ENCODE results near the gene ANGPT4.

The ANGPT4 gene, protein sequence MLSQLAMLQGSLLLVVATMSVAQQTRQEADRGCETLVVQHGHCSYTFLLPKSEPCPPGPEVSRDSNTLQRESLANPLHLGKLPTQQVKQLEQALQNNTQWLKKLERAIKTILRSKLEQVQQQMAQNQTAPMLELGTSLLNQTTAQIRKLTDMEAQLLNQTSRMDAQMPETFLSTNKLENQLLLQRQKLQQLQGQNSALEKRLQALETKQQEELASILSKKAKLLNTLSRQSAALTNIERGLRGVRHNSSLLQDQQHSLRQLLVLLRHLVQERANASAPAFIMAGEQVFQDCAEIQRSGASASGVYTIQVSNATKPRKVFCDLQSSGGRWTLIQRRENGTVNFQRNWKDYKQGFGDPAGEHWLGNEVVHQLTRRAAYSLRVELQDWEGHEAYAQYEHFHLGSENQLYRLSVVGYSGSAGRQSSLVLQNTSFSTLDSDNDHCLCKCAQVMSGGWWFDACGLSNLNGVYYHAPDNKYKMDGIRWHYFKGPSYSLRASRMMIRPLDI

DNA sequence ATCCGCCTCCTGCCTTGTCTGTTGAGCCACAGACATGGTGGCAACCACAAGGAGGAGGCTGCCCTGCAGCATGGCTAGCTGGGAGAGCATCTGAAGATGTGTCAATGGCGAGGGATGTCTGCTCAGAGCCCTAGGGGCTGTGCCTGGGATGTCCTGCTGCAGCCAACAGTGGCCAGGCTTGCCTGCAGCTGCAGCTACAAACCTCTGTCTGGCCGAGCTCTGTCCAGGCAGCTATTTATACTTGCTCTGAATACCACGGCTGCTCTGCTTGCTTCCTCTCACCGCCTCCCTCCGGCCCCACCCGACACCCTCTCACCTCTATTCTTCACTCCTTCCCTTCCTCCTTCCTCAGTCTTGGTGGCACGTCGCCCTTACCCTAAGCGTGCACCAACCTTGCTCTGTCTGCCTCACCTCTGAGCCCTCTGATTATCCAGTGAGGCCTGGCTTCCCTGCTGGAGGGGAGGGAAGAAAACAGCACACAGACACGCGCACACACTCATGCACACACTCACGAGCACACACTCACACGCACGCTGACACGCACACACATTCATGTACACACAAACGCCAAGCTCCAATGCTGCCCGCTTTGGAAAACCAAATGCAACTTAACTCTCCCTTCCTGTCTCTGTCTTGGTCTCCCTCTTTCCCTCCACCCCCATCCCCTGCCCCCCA lies at the start of gene ANGPT4:
Gene ANGPT4, minus strand, starts transcription at position 210 of the 675 bp plus-strand sequence. Its CDS starts 120 bp downstream, at position 90.
- DNase-seq (ENCODE audit: low read depth): no peak
- no peak within 1 kb of the TSS for H3K4me3 ChIP-seq (ENCODE audit: low read depth, low read length)

DNA sequence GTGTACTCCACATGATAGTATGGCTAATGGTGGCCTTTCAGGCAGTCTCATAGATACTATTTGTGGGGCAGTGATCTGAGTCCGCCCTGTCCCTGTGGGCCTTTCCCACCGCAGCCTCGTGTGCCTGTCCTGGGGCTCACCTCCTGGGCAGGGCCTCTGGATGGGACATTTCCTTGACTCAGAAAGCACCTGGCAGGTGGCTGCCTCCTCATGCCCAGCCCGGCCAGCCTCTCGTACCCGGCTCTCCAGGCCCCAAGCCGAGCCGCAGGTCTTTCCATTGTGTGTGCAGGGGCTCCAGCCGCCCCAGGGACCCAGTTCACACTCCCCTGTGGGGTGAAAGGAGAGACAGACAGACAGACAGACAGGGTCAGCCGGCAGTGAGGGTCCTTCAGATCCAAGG lies 47.7 kb upstream of the ANGPT4 start:
- DNase-seq (ENCODE audit: low read depth): no peak

DNA sequence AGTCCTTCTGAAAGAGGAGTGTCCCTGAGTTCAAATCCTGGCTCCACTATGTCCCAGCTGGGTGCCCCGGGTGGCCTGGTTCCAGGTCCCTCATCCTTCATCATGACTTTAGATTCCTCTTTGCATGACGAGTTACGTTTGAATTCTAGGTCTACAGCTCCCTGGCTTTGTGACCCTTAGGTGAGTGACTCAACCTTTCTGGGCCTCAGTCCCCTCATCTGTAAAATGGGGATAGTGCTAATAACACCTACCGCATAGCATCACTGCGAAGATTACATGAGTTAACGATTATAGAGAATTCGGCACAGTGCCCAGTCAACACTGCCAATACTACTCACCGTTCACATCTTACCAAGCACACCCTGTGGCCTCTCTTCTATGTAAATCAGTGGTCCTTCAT lies 46.5 kb upstream of the ANGPT4 start:
- no peak for DNase-seq (ENCODE audit: low read depth)

More for the DNA sequence above, 47.7 kb upstream of the ANGPT4 start:
- H3K4me3 ChIP-seq (ENCODE audit: low read depth, low read length): no peak overlapping the region

DNA sequence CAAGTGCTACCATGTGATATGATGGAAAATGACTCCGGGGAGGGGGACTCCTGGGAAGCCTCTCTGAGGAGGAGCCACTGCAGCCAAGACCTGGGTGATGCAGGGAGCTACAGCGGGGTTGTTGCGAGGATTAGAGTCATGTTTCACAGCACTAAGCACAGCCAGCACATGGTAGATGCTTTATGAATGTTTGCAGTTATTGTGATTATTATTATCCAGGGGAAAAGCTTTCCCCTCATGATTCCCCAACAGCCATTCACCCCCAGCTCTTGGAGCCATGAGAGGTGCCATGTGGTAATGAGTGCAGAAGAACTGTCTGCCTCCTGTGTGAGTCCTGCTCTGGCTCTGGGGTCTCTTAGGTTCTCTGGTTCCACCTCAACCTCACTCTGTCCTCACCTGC lies 46.1 kb upstream of the ANGPT4 start:
- DNase-seq (ENCODE audit: low read depth): no peak
- no peak overlapping the region for H3K4me3 ChIP-seq (ENCODE audit: low read depth, low read length)

More for the DNA sequence above, 46.5 kb upstream of the ANGPT4 start:
- H3K4me3 ChIP-seq (ENCODE audit: low read depth, low read length): no peak overlapping the region

DNA sequence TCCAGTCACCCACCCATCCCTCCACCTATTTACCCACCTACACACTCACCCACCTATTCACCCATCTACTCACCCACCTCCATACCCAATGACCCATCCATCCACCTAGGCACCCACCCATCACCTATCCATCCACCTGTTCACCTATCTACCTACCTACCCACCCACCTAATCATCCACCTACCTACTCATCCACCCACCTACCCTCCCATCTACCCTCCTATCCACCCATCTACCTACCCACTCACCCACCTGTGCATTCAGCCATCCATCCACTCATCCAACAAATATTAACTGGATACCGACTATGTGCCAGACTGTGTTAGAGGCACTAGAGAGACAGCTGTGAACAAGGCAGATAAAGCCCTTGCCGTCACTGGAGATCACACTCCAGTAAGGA lies 45.6 kb upstream of the ANGPT4 start:
- no peak overlapping the region for H3K4me3 ChIP-seq (ENCODE audit: low read depth, low read length)
- DNase-seq (ENCODE audit: low read depth): no peak

DNA sequence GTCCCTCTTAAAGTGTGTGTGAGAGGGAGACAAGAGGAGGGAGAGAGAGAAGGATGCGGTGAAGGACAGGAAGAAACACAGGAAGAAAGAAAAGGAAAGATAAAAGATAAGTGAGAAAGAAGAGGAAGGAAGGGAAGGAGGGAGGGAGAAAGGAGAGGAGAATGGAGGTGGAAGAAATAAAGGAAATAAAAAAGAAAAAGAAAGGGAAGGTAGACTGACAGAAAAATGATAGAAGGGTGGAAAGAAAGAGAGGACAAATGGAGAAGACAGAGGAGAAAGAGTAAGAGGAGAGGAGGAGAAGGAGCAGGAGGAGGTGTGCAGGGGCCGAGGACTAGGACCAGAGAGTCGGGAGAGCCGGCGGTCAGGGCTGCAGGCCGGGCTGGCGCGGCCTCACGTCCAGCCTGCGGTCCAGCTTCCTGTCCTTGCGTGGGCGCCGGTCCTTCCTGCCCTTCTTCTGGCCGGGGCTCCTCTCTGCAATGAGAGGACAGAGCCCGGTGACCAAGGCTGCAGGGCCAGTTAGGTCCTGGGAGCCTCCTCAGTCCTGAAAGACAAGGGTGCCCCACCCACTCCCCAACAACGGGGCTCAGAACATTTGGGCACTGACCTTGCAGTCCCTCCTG lies 44.0 kb upstream of the ANGPT4 start:
- H3K4me3 ChIP-seq (ENCODE audit: low read depth, low read length): no peak overlapping the region

DNA sequence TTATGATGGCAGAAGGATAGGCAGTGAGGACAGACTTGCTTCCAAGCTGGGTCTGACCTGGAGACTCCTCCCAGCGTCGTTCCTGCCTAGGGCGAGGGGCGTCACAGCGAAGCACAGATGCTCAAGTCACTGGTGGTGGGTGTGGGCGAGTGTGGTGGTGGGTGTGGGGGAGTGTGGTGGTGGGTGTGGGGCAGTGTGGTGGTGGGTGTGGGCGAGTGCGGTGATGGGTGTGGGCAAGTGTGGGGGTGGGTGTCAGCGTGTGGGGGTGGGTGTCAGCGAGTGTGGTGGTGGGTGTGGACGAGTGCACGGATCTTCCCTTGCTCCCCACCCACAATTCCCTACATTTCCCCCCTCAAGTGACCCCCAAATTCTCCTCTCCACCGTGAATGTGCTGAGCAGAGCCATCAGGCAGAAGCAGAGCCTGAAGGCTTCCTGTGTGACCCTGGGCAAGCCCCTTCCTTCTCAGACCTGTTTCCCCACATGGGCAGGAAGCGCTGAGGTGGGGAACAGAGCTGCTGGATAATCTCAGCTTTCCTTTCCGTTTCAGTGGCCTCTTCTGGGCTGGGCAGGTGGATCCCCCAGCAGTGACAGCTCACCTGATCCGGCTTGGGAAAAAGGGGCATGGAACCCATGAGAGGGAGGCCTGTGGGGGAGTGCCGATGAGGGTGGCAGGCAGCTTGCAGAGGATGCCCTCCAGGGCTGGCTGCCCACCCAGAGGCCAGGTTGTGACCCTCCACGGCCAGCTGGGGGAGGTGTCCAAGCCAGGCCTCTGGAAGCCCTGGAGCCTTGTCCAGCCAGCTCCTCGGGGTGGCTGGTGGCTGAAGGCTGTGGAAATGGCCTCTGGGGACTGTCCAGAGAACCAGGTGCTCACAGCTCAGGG lies 43.0 kb upstream of the ANGPT4 start:
- DNase-seq (ENCODE audit: low read depth): no peak
- H3K4me3 ChIP-seq (ENCODE audit: low read depth, low read length): no peak overlapping the region

More for the DNA sequence above, 44.0 kb upstream of the ANGPT4 start:
- no peak for DNase-seq (ENCODE audit: low read depth)

DNA sequence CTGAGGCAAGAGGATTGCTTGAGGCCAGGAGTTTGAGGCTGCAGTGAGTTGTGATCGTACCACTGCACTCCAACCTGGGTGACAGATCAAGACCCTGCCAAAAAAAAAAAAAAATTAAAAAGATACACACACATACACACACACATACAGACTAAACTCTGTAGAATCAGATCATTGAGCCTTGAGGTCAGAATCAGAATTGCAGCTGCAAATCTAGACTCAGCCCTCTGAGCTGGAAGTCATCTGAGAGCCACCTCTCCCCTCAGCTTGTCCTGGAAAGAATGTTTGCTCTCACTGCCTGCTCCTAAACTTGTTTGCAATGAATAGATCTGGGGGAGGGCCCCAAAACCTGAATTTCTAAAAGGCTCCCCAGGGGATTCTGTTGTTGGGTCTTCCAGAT lies 41.4 kb upstream of the ANGPT4 start:
- no peak for DNase-seq (ENCODE audit: low read depth)

DNA sequence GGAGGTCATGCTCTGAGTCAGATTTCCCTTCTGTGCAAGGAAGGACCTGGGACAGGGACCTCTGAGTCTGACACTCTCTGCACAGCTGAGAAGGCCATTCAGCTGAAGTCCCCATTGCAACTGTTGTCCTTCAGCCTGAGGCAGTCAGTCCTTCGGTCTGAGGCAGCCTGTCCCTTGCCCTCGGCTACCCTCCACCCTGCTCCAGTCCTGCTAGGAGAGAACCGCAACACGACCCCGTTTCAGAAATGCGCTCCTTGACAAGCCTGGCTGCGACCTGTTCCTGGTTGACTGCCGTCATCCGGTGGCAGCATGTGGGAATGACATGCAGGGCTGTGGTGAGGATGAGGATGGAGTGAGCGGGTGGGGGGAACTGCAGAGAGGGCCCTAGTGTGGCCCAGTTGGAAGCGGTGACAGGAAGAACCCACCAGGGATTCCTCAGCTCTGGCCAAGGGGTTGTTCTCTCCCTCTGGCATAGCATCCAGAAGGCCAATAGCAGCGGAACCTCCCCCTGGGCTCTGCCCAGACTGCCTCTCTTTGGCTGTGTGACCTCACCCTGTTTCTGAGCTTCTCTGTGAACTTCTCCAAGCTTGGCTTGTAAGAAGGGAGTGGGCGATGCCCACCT lies 40.3 kb upstream of the ANGPT4 start:
- no peak for DNase-seq (ENCODE audit: low read depth)
- H3K4me3 ChIP-seq (ENCODE audit: low read depth, low read length): no peak overlapping the region

More for the DNA sequence above, 41.4 kb upstream of the ANGPT4 start:
- H3K4me3 ChIP-seq (ENCODE audit: low read depth, low read length): no peak overlapping the region

DNA sequence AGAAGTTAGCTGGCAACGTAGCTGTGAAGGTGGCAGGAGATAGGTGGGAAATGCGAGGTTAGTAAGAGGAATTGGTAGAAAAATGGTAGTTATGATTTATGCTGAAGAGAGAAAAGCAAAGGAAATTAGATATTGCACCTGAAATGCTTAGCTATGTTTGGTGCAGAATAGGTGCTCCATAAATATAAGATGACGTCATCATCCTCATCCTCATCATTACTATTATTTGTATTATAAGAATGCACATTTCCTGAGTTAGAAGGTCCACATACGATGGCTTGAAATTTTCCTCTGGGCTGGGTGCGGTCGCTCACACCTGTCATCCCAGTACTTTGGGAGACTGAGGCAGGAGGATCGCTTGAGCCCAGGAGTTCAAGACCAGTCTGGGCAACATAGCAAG lies 39.5 kb upstream of the ANGPT4 start:
- H3K4me3 ChIP-seq (ENCODE audit: low read depth, low read length): no peak overlapping the region
- no peak for DNase-seq (ENCODE audit: low read depth)

DNA sequence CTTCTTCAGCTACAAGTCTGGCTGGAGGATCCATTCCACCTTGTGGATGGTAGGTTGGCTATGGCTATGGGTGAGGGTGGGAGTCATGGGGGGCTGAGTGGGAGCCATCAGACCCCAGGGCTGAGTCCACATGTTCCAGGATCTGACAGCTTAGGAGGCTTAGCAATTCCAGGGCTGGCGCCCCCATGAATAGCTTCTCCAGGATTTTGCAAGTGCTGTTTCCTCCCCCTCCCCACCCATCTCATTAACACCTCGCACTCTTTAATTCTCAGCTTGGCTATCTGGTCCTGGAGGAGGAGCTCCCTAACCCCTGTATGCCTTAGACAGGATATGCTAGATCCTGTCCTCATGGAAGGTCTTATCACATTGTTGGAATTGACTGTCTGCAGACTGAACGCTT lies 39.0 kb upstream of the ANGPT4 start:
- no peak for DNase-seq (ENCODE audit: low read depth)
- no peak overlapping the region for H3K4me3 ChIP-seq (ENCODE audit: low read depth, low read length)

DNA sequence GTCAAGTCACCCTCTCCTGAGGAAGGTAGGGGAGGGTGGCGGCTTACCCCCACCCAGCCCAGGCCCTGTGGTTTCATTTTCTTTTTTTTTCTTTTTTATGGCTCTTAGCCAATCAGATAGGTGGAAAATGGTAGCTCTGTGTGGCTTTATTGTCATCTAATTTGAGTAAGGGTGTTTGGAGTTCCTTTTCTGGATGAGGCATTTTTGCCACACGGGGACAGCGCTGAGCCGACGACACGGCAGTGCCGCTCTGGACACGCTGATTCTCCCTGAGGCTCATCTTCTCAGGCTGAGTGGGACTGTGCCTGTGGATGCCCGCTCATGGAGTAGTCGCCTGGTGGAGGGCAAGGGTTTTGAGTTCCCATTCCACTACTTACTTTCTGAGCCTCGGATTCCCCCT lies 37.6 kb upstream of the ANGPT4 start:
- no peak for DNase-seq (ENCODE audit: low read depth)
- no peak overlapping the region for H3K4me3 ChIP-seq (ENCODE audit: low read depth, low read length)

DNA sequence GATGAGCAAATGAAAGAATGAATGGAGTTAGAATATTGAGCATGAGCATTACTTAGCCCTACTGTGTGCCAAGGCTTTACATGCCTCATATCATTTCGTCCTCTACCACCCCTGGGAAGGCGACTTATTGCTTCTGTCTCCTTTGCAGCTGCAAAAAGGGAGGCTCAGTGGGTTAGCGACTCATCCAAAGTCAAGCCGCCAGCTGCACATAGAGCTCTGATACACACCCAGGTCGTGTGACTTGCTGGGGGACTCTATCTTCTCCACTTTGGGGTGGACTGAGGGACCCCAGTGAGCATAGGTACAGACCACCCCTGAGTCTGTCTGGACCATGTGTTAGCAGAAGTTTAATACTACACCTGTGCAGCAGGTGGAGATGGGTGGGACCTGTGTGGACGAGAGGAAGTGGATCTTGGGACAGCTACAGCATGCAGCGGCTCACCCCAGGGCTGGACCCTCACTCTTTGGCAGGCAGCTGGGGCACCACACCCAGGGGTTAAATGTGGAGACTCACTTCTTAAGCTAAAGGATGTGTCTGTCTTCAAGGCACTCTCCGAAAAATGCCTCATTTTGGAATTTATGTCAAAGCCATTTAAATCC lies 36.2 kb upstream of the ANGPT4 start:
- H3K4me3 ChIP-seq (ENCODE audit: low read depth, low read length): no peak overlapping the region
- DNase-seq (ENCODE audit: low read depth): no peak

DNA sequence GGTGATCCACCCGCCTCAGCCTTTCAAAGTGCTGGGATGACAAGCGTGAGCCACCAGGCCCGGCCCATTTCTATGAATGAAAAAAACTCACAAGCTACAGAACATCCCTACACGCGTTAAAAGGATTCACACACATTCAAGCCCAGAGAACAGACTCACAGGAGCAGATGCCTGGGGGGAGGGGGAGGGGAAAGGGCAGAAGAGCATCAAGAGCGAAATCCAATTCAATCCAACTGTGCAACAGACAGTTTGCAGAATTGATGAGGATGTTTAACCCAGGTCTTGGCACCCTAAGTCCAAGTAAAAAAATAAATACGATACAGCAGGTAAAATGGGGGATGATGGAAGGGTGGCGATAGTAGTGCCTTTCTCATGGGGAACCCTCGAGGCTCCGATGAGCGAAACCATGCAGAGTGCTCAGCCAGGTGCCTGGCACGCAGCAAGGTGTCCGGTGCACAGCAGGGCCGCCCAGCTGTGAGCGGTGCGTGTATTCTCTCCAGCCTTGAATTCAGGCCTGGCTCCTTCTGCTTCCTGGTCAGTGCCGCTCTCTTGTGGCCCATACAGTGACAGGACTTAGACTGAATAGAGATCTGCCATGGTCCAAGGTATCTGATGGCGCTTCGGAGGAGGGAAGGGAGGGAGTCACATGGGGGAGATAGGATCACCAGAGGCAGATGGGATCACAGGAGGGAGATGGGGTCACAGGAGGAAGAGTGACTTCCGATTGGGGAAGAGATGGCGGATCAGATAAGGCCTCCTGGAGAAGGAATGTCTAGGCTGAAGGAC lies 35.4 kb upstream of the ANGPT4 start:
- no peak for DNase-seq (ENCODE audit: low read depth)
- H3K4me3 ChIP-seq (ENCODE audit: low read depth, low read length): no peak overlapping the region

DNA sequence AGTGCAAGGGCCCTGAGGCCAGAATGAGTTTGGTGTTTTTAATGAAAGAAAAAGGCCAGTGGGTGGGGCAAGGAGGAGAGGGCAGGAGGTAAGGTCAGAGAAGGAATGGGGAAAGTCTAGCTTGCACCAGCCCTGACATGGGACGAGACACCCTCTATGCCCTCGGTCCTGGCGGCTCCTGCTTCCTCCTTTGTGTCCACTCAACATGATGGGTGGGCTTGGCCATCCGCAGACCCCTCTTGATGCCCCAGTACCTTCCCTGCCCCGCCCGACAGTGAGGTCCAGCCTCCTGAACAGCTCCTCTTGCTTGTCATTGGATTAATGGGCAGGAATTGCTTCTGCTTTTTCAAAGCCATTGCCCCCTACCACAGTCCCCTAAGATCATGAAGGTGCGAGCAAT lies 33.6 kb upstream of the ANGPT4 start:
- no peak for DNase-seq (ENCODE audit: low read depth)
- no peak overlapping the region for H3K4me3 ChIP-seq (ENCODE audit: low read depth, low read length)

DNA sequence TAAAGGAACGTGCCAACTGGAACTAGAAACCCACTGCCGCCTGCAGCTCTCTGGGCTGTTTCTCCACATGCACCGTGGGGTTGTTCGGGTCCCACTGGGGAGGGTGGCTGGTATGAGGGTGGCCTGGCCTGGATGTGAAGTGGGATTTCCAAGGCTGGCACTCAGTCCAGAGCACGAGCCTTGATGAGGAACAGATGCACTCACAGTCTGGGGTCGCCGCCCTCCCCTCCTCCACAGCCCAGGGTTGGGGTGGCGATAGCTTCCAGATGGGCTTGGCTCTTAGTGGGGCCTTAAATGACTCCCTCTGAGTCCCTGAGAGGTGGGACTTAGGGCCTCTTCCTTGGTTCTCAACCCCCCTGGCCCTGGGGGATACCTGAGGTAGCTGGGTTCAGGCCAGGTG lies 30.7 kb upstream of the ANGPT4 start:
- DNase-seq (ENCODE audit: low read depth): no peak
- H3K4me3 ChIP-seq (ENCODE audit: low read depth, low read length): no peak overlapping the region

DNA sequence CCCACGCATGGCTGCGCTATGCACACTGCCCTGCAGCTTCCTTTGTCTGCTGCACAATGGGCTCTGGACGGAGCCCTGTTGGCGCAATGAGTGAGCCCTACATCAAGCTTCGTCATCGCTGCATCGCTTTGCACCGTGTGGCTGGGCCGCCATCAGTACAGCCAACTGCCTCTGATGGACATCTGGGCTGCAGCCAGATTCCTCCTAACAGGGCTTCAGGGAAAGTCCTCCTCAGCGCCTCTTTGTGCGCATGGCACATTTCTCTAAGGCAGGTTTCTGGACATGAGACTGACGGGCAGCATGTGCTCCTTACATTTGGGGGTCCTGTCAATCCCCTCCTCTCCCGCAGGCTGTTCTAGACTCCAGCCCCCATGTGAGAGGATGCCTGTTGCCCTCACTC lies 29.7 kb upstream of the ANGPT4 start:
- no peak overlapping the region for H3K4me3 ChIP-seq (ENCODE audit: low read depth, low read length)
- DNase-seq (ENCODE audit: low read depth): no peak

Measured in skeletal muscle cell (primary cell).